Measurements from ENCODE around the gene DNAH8. TPM values are rescaled to one million over a fixed set of nuclear protein-coding genes. Genes with fewer than 3 reads are reported as not detected.

The DNAH8 gene
- total and polyA plus RNA-seq, 7 donors: under 0.01 to 0.22 TPM; not detected in 5

DNA sequence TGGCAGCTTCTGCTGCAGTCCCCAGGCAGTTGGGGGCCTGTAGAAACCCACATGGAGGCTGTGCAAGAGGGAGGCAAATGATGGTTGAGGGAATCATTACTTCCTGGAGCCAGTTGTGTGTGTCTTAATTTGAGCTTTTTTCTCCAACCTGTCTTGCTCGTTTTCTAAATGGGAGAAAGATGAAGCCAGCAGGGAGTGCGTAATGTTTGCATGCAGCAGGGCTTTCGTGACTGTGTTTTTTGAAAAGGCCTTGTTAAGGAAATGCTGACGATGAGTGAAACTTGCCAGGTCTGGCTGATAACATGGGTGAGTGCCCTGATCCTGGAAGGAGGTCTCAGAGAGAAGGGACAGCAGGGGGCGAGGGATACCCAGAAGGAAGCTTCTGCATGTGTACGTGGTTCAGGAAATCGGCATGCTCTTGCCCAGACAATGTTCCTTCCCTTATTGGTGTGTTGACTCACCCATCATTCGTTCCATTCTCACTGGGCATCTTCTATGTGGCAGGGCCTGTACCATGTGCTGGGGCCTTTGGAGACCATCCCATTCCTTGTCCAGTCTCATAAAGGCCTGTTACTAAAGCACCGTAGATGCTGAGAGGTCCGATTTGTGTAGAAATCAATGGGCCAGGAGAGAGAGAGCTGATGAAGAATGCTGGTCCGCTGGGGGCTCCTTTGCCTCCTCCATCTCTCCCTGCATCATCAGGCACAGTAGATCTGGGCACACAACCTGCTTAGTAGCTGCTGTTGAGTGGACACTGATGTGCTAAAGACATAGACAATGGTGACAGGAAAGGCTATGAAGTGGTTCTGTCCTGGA is 360.9 kb downstream of the DNAH8 start:
- intact Hi-C loops (cut with DNase I): no loop called here
- 82 to 90% methylated on average over 11 of the region's 11 CpGs for WGBS, 2 donors
- H3K27me3 ChIP-seq: no peaks in the 10 kb centered on the region
- no peaks in the 10 kb centered on the region for H3K36me3 ChIP-seq
- no peaks in the 10 kb centered on the region for H3K9me3 ChIP-seq
- H3K4me1 ChIP-seq: no peaks in the 10 kb centered on the region
- H3K4me3 ChIP-seq: no peak overlapping the region
- no peak for TF ChIP-seq EP300 (IDR thresholded peaks at IDR 0.05)
- TF ChIP-seq, protein P1, sequence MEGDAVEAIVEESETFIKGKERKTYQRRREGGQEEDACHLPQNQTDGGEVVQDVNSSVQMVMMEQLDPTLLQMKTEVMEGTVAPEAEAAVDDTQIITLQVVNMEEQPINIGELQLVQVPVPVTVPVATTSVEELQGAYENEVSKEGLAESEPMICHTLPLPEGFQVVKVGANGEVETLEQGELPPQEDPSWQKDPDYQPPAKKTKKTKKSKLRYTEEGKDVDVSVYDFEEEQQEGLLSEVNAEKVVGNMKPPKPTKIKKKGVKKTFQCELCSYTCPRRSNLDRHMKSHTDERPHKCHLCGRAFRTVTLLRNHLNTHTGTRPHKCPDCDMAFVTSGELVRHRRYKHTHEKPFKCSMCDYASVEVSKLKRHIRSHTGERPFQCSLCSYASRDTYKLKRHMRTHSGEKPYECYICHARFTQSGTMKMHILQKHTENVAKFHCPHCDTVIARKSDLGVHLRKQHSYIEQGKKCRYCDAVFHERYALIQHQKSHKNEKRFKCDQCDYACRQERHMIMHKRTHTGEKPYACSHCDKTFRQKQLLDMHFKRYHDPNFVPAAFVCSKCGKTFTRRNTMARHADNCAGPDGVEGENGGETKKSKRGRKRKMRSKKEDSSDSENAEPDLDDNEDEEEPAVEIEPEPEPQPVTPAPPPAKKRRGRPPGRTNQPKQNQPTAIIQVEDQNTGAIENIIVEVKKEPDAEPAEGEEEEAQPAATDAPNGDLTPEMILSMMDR (IDR thresholded peaks at IDR 0.05): no peak
- TF ChIP-seq POLR2AphosphoS5 (IDR thresholded peaks at IDR 0.05): no peak
- no peak for DNase-seq
- H3K27ac ChIP-seq: no peak overlapping the region

DNA sequence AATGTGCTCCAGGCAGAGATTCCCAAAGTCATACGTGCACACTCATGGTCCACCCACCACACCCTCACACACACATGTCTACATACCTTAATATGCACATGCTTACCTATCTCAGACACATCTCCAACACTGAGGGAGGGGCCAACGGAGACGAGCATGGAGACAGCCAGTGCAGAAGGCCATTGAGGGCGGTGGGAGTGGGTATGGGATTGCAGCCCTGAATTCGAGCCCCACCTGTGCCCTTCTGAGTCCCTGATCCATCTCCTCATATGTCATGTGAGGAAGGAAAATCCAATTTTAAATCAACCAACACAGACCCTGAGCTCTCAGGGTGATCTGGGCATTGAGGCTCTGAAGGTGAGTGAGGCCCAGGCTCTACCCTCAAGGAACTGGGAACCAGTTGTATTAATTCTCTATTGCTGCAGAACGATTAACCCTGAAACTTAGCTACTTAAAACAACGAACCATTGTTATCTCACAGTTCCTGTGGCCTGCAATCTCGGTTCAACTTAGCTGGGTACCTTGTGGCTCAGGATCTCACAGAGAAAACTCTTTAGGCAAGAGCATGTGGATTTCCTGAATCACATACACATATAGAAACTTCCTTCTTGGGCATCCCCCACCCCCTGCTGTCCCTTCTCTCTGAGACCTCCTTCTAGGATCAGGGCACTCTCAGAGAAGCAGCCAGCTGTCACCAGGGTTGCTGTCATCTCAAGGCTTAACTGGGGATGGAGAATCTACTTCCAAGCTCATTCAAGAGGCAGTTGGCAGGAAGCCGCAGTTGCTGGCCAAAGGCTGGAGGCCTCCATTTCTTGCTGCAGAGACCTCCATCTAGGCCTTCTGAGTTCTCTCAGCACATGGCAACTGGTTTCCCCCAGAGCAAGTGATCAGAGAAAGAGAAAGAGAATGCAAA is 361.8 kb downstream of the DNAH8 start:
- intact Hi-C loops (cut with DNase I): no loop called here
- 75 to 79% methylated on average over 9 of the region's 9 CpGs for WGBS, 2 donors
- no peaks in the 10 kb centered on the region for H3K9me3 ChIP-seq
- TF ChIP-seq EP300 (IDR thresholded peaks at IDR 0.05): no peak
- TF ChIP-seq, protein P1 (IDR thresholded peaks at IDR 0.05): no peak
- no peak for TF ChIP-seq POLR2AphosphoS5 (IDR thresholded peaks at IDR 0.05)
- no peak for TF ChIP-seq POLR2A (IDR thresholded peaks at IDR 0.05)
- DNase-seq: no peak
- H3K27me3 ChIP-seq: no peaks in the 10 kb centered on the region
- H3K4me1 ChIP-seq: no peaks in the 10 kb centered on the region
- H3K4me3 ChIP-seq: no peak overlapping the region
- H3K36me3 ChIP-seq: no peaks in the 10 kb centered on the region
- no peak overlapping the region for H3K27ac ChIP-seq

DNA sequence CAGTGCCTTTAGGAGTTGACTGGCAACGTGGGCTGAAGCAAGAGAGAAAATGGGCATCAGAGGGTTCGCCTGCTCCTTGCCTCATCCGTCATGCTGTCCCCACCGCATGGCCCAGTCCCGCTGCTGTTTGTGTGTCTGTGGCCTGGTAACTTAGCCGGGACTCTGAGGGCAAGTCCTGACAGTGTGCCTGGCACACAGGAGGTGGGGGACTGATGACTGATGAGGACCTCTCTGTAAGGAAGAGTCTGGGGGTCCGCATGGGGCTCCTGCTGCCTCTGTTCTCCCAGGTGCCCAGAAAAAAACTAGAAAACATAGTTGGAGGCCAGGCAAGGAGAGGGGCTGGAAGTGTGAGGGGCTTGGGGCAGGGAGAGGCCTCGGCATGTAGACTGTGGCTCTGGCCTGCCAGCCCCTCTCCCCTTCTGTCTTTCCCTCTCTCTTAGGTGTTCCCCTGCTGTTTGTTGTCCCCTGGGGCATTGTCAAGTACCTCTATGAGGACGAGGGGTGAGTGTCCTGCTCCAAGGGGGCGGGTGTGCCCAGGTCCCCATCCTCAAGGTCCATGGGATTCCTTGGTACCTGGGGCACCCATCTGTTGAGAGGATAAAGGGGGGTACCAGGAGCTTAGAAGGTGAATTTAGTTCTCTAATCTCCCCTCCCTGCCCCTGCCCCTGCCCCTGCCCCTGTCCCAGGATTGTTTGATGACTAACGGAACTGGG is 362.9 kb downstream of the DNAH8 start:
- Histone ChIP-seq H3K4me1 (no peaks in the 10 kb centered on the region), H3K27ac (no peak overlapping the region), H3K27me3 (no peaks in the 10 kb centered on the region), H3K36me3 (no peaks in the 10 kb centered on the region), H3K9me3 (no peaks in the 10 kb centered on the region), H3K4me3 (no peak overlapping the region)
- no peak for TF ChIP-seq POLR2AphosphoS5 (IDR thresholded peaks at IDR 0.05)
- TF ChIP-seq, protein P1 (IDR thresholded peaks at IDR 0.05): no peak
- no peak for TF ChIP-seq EP300 (IDR thresholded peaks at IDR 0.05)
- TF ChIP-seq POLR2A (IDR thresholded peaks at IDR 0.05): no peak
- no peak for DNase-seq
- intact Hi-C loops (cut with DNase I): no loop called here
- WGBS, 2 donors: 87 to 88% methylated on average over 11 of the region's 11 CpGs

DNA sequence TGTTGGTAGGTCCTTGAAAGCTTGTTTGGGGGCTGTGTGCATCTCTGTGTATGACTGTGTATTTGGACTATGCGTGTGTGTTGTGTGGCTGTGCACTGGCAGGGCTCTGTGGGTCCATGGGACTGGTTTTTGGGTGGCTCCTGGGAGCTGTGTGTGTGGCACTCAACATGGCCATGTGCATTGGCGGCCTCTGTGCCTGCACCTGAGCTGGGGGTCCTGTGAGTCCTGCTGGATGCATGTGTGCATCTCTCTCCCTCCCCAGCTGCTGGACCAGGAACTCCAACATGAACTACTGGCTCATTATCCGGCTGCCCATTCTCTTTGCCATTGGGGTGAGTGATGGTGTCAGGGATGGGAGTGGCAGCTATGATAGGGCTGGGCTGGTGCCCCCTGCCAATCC is 363.6 kb downstream of the DNAH8 start:
- 76 to 92% methylated on average over 3 of the region's 3 CpGs for WGBS, 2 donors
- intact Hi-C loops (cut with DNase I): no loop called here
- no peak overlapping the region for H3K27ac ChIP-seq
- no peaks in the 10 kb centered on the region for H3K27me3 ChIP-seq
- no peak overlapping the region for H3K4me3 ChIP-seq
- H3K4me1 ChIP-seq: no peaks in the 10 kb centered on the region
- H3K9me3 ChIP-seq: no peaks in the 10 kb centered on the region
- H3K36me3 ChIP-seq: no peaks in the 10 kb centered on the region
- no peak for DNase-seq
- TF ChIP-seq POLR2A (IDR thresholded peaks at IDR 0.05) (no peak), POLR2AphosphoS5 (IDR thresholded peaks at IDR 0.05) (no peak), EP300 (IDR thresholded peaks at IDR 0.05) (no peak)
- TF ChIP-seq, protein P1 (IDR thresholded peaks at IDR 0.05): no peak

Measured in sigmoid colon (tissue), 7 donors.